T47D (cell line): ENCODE data around the gene TTC12.

ENCODE experiments used
- DNase-seq, 2 experiments: peaks; one replicate each; pipeline versions ENCODE4 v3.0.0 to v3.0.0-alpha.2; 2011 to 2012; ENCODE audit warnings: low read depth in 1 of 2, low spot score in 1 of 2
- JUND ChIP-seq: IDR thresholded peaks from 2 replicates; pipeline ENCODE4 v1.6.1; 2012; ENCODE audit warnings: low read depth
- in situ Hi-C: cut with HindIII; loops from 2 replicates; pipeline ENCODE4 v1.10.0; 2016; ENCODE audit warnings: low sequenced_read_pairs, low pct_unique_long_range_greater_than_20kb

TTC12 gene

GRCh38 chr11:113314389-113315301, at the start of gene TTC12:
Gene TTC12 (plus strand): TSS chr11:113314583. CDS start chr11:113316258, 1,675 bp downstream.
- no peak for TF ChIP-seq JUND
- peak; percentile 80 to 96 for DNase-seq
- in situ Hi-C loops, result no loop called here

GRCh38 chr11:113265362-113265761, 49.0 kb upstream of the TTC12 start:
- no peak for TF ChIP-seq JUND
- in situ Hi-C loops, result no loop called here
- no peak for DNase-seq

GRCh38 chr11:113267493-113267892, 46.9 kb upstream of the TTC12 start:
- in situ Hi-C loops, result no loop called here

GRCh38 chr11:113269096-113269495, 45.3 kb upstream of the TTC12 start:
- TF ChIP-seq JUND, result no peak
- DNase-seq, result no peak

More at GRCh38 chr11:113267493-113267892, 46.9 kb upstream of the TTC12 start:
- DNase-seq, result no peak
- no peak for TF ChIP-seq JUND

GRCh38 chr11:113269636-113270035, 44.7 kb upstream of the TTC12 start:
- in situ Hi-C loops, result no loop called here
- TF ChIP-seq JUND, result no peak
- no peak for DNase-seq

More at GRCh38 chr11:113269096-113269495, 45.3 kb upstream of the TTC12 start:
- in situ Hi-C loops, result no loop called here

GRCh38 chr11:113270080-113270479, 44.3 kb upstream of the TTC12 start:
- in situ Hi-C loops, result no loop called here
- peak in 1 of 2 experiments; percentile 24 for DNase-seq
- TF ChIP-seq JUND, result no peak

- no peak for DNase-seq
- no peak for TF ChIP-seq JUND
- in situ Hi-C loops, result no loop called here
These were observed 42.7 kb upstream of the TTC12 start for GRCh38 chr11:113271551-113272245.

- in situ Hi-C loops, result no loop called here
- DNase-seq, result no peak
- no peak for TF ChIP-seq JUND
These were observed 42.1 kb upstream of the TTC12 start for GRCh38 chr11:113272281-113272680.

GRCh38 chr11:113272927-113273615, 41.3 kb upstream of the TTC12 start:
- in situ Hi-C loops, result no loop called here
- no peak for DNase-seq
- no peak for TF ChIP-seq JUND

GRCh38 chr11:113273720-113274119, 40.7 kb upstream of the TTC12 start:
- TF ChIP-seq JUND, result no peak
- in situ Hi-C loops, result no loop called here

GRCh38 chr11:113274713-113275582, 39.4 kb upstream of the TTC12 start:
- DNase-seq, result peak in 1 of 2 experiments; percentile 31
- in situ Hi-C loops, result no loop called here
- no peak for TF ChIP-seq JUND

More at GRCh38 chr11:113273720-113274119, 40.7 kb upstream of the TTC12 start:
- no peak for DNase-seq

- DNase-seq, result no peak
- no peak for TF ChIP-seq JUND
- in situ Hi-C loops, result no loop called here
These were observed 38.8 kb upstream of the TTC12 start for GRCh38 chr11:113275602-113276001.
